HCT116 (cell line): ENCODE measurements around the gene SPATA6. TPM values are rescaled to one million over a fixed set of nuclear protein-coding genes. Genes with fewer than 3 reads are reported as not detected.

Source experiments
- ATAC-seq: fragments of 200-7000 bp; cut with Tn5 transposase; 2 replicates; pipeline ENCODE4 v1.9.1; 2020; ENCODE audit warnings: mild to moderate bottlenecking, moderate library complexity
- BruUV-seq: library from RNA; stranded (reverse); fragments of 400-500 nt; replicated peaks from 2 replicates; lab custom pipeline; 2021; lab: Mats Ljungman, UMichigan
- CTCF ChIA-PET: fragments of 300-600 bp; sonication (Branson Sonifier 250); formaldehyde crosslinking; loops from one replicate; lab custom pipeline; 2021; ENCODE audit warnings: antibody characterized with exemption; lab: Charles Lee
- POLR2A ChIA-PET: fragments of 300-600, 350-600 bp; sonication (Branson Sonifier 250); formaldehyde crosslinking; loops from one replicate; lab custom pipeline; 2021; ENCODE audit warnings: antibody characterized with exemption; lab: Charles Lee
- RAD21 ChIA-PET, 2 experiments: fragments of 300-600 bp; sonication (Branson Sonifier 250); formaldehyde crosslinking; loops; one replicate each; lab custom pipeline; 2023; ENCODE audit warnings: low total read pairs in 2 of 2; ENCODE audit not compliant: uncharacterized antibody in 2 of 2, unreplicated experiment in 2 of 2, low non-redundant PET in 1 of 2; lab: Charles Lee
- DNase-seq: peaks from one replicate; pipeline ENCODE4 v3.0.0-alpha.2; 2010; ENCODE audit warnings: low read depth, low spot score
- H2AFZ ChIP-seq: fragments of 200-600 bp; shearing (Covaris generic), sonication (generic); 2 replicates; pipeline ENCODE4 v1.6.1; 2017; ENCODE audit warnings: low read depth, mixed run types, mixed read lengths, antibody characterized with exemption, low read length; ENCODE audit not compliant: poor library complexity, severe bottlenecking
- H3K27ac ChIP-seq: 2 replicates; pipeline ENCODE4 v1.5.1; 2012; ENCODE audit warnings: low read depth, low read length
- H3K27me3 ChIP-seq: fragments of 200-600 bp; sonication (generic); 2 replicates; pipeline ENCODE4 v1.6.1; 2016; ENCODE audit warnings: mixed run types, low read length, mixed read lengths; ENCODE audit not compliant: insufficient read depth
- H3K36me3 ChIP-seq, 2 experiments: fragments of 200-500 bp in 1 of 2; fragments of 200-600 bp in 1 of 2; sonication (Bioruptor generic) in 1 of 2; sonication (generic) in 1 of 2; 2 replicates each; pipeline versions ENCODE4 v1.5.1 to v1.6.1; 2014 to 2016; ENCODE audit warnings: low read length in 2 of 2, inconsistent platforms in 1 of 2, mixed read lengths in 1 of 2, mixed run types in 1 of 2; ENCODE audit not compliant: insufficient read depth in 2 of 2, control insufficient read depth in 1 of 2
- H3K4me1 ChIP-seq, 2 experiments: fragments of 200-600 bp in 1 of 2; sonication (generic) in 1 of 2; 2 replicates each; pipeline versions ENCODE4 v1.5.1 to v1.6.1; 2012 to 2017; ENCODE audit warnings: low read length in 2 of 2, inconsistent platforms in 1 of 2, mild to moderate bottlenecking in 1 of 2, mixed read lengths in 1 of 2, mixed run types in 1 of 2, moderate library complexity in 1 of 2; ENCODE audit not compliant: insufficient read depth in 2 of 2, control insufficient read depth in 1 of 2
- H3K4me2 ChIP-seq: fragments of 200-600 bp; sonication (generic); 2 replicates; pipeline ENCODE4 v1.6.1; 2017; ENCODE audit warnings: mixed run types, low read length, mixed read lengths
- H3K4me3 ChIP-seq, 2 experiments: fragments of 200-600 bp in 1 of 2; sonication (generic) in 1 of 2; replicated peaks in 1 of 2; 2 replicates each; pipeline ENCODE4 v1.5.1; 2011 to 2016; ENCODE audit warnings: low read length in 2 of 2, control low read depth in 1 of 2, low read depth in 1 of 2, mild to moderate bottlenecking in 1 of 2, mixed read lengths in 1 of 2, mixed run types in 1 of 2
- H3K79me2 ChIP-seq: fragments of 200-600 bp; sonication (generic); 2 replicates; pipeline ENCODE4 v1.6.1; 2017; ENCODE audit warnings: mild to moderate bottlenecking, mixed run types, low read length, moderate library complexity, mixed read lengths; ENCODE audit not compliant: insufficient read depth
- H3K9ac ChIP-seq: fragments of 200-600 bp; sonication (generic); 2 replicates; pipeline ENCODE4 v1.6.1; 2016; ENCODE audit warnings: low read length, mixed read lengths
- H3K9me2 ChIP-seq: fragments of 200-600 bp; sonication (generic), shearing (Covaris generic); 2 replicates; pipeline ENCODE4 v1.6.1; 2017; ENCODE audit warnings: mixed run types, mild to moderate bottlenecking, moderate library complexity; ENCODE audit not compliant: insufficient read depth
- H3K9me3 ChIP-seq, 2 experiments: fragments of 200-500 bp in 1 of 2; fragments of 200-600 bp in 1 of 2; sonication (Bioruptor generic) in 1 of 2; sonication (generic) in 1 of 2; 2 replicates each; pipeline ENCODE4 v1.6.1; 2014 to 2017; ENCODE audit warnings: low read length in 2 of 2, mixed read lengths in 2 of 2, inconsistent platforms in 1 of 2, low read depth in 1 of 2, mild to moderate bottlenecking in 1 of 2, mixed run types in 1 of 2, moderate library complexity in 1 of 2; ENCODE audit not compliant: control insufficient read depth in 1 of 2, insufficient read depth in 1 of 2
- H4K20me1 ChIP-seq: fragments of 200-600 bp; sonication (generic), shearing (Covaris generic); 2 replicates; pipeline ENCODE4 v1.6.1; 2017; ENCODE audit warnings: mixed run types, mild to moderate bottlenecking, moderate library complexity; ENCODE audit not compliant: insufficient read depth
- CBX3 ChIP-seq: IDR thresholded peaks from 2 replicates; pipeline ENCODE4 v1.6.1; 2012; ENCODE audit warnings: low read depth
- CEBPB ChIP-seq: IDR thresholded peaks from 2 replicates; pipeline ENCODE4 v1.6.1; 2012; ENCODE audit warnings: low read depth
- EZH2phosphoT487 ChIP-seq: fragments of 200-600 bp; IDR thresholded peaks from 2 replicates; pipeline ENCODE4 v1.6.1; 2018; ENCODE audit warnings: antibody characterized with exemption, borderline replicate concordance
- FOSL1 ChIP-seq: IDR thresholded peaks from 2 replicates; pipeline ENCODE4 v1.6.1; 2012; ENCODE audit warnings: low read depth
- POLR2A ChIP-seq: IDR thresholded peaks from 2 replicates; pipeline ENCODE4 v1.7.0; 2011; ENCODE audit warnings: borderline replicate concordance; ENCODE audit not compliant: insufficient read depth, insufficient read length; ENCODE audit errors: extremely low read depth
- POLR2AphosphoS5 ChIP-seq: IDR thresholded peaks from 2 replicates; pipeline ENCODE4 v1.6.1; 2011; ENCODE audit warnings: mild to moderate bottlenecking, low read depth, low read length, moderate library complexity
- RAD21 ChIP-seq: IDR thresholded peaks from 2 replicates; pipeline ENCODE4 v1.6.1; 2012; ENCODE audit warnings: low read depth, mild to moderate bottlenecking
- SRF ChIP-seq: IDR thresholded peaks from 2 replicates; pipeline ENCODE4 v1.6.1; 2012; ENCODE audit warnings: low read depth
- TCF7L2 ChIP-seq: IDR thresholded peaks from 2 replicates; pipeline ENCODE4 v1.7.0; 2011; ENCODE audit warnings: borderline replicate concordance, inconsistent platforms; ENCODE audit not compliant: insufficient read depth, insufficient read length; ENCODE audit errors: extremely low read depth
- YY1 ChIP-seq: IDR thresholded peaks from 2 replicates; pipeline ENCODE4 v1.6.1; 2011; ENCODE audit warnings: low read length, low read depth, moderate library complexity, mild to moderate bottlenecking; ENCODE audit not compliant: insufficient replicate concordance; ENCODE audit errors: extremely low read depth
- ZFX ChIP-seq: fragments of 450-650 bp; IDR thresholded peaks from 2 replicates; pipeline ENCODE4 v1.6.1; 2017
- intact Hi-C: fragments of 100-400 bp; cut with micrococcal nuclease; formaldehyde crosslinking; loops from 2 replicates; pipeline ENCODE4 v1.10.0; 2022
- total RNA-seq: library from RNA; stranded (reverse); gene quantifications from one replicate; pipeline ENCODE4 v1.2.1, GENCODE V29; 2021; ENCODE audit not compliant: unreplicated experiment
- TF ChIP-seq, protein P1 (sequence below): IDR thresholded peaks from 2 replicates; pipeline ENCODE4 v1.6.1; 2012
- TF ChIP-seq, protein P2 (sequence below), 3 experiments: fragments of 200-600 bp in 1 of 3; sonication (generic) in 1 of 3; IDR thresholded peaks in 2 of 3; conservative IDR thresholded peaks in 1 of 3; 2 replicates each; pipeline ENCODE4 v1.5.1; 2012 to 2017; ENCODE audit warnings: low read depth in 2 of 3, low read length in 2 of 3, antibody characterized with exemption in 1 of 3, borderline replicate concordance in 1 of 3, control low read depth in 1 of 3, mild to moderate bottlenecking in 1 of 3, mixed read lengths in 1 of 3, mixed run types in 1 of 3, moderate library complexity in 1 of 3; ENCODE audit not compliant: insufficient read depth in 1 of 3
- TF ChIP-seq, protein P3 (sequence below): IDR thresholded peaks from 2 replicates; pipeline ENCODE4 v1.6.1; 2011; ENCODE audit warnings: mild to moderate bottlenecking, low read length, moderate library complexity; ENCODE audit not compliant: insufficient replicate concordance; ENCODE audit errors: extremely low read depth

Gene SPATA6
- total RNA-seq, 1 experiment from 2014 or later: 8.6 TPM

DNA sequence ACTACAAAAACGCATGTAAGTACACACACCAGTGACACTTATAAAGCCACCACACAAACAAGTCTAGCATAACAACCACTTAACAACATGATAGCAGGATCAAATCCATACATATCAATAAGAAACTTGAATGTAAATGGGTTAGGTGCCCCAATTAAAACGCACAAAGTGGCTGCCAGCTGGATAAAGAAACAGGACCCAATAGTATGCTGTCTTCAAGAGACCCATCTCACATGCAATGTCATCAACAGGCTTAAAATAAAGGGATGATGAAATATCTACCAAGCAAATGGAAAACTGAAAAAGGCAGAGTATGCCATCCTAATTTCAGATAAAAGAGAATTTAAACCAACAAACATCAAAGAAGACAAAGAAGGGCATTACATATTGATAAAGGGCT, 139.9 kb downstream of the SPATA6 start:
- Histone ChIP-seq H3K4me1 (no peaks in the 10 kb centered on the region), H3K79me2 (no peaks in the 10 kb centered on the region), H2AFZ (no peak overlapping the region), H3K36me3 (no peaks in the 10 kb centered on the region), H3K27ac (no peak overlapping the region), H3K9me2 (no peaks in the 10 kb centered on the region), H3K27me3 (no peaks in the 10 kb centered on the region), H4K20me1 (no peaks in the 10 kb centered on the region), H3K4me3 (no peak overlapping the region), H3K9me3 (no peaks in the 10 kb centered on the region), H3K4me2 (no peak overlapping the region), H3K9ac (no peak overlapping the region)
- TF ChIP-seq, protein P1, sequence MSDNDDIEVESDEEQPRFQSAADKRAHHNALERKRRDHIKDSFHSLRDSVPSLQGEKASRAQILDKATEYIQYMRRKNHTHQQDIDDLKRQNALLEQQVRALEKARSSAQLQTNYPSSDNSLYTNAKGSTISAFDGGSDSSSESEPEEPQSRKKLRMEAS: no peak
- no peak for TF ChIP-seq ZFX
- TF ChIP-seq CEBPB: no peak
- TF ChIP-seq, protein P2, sequence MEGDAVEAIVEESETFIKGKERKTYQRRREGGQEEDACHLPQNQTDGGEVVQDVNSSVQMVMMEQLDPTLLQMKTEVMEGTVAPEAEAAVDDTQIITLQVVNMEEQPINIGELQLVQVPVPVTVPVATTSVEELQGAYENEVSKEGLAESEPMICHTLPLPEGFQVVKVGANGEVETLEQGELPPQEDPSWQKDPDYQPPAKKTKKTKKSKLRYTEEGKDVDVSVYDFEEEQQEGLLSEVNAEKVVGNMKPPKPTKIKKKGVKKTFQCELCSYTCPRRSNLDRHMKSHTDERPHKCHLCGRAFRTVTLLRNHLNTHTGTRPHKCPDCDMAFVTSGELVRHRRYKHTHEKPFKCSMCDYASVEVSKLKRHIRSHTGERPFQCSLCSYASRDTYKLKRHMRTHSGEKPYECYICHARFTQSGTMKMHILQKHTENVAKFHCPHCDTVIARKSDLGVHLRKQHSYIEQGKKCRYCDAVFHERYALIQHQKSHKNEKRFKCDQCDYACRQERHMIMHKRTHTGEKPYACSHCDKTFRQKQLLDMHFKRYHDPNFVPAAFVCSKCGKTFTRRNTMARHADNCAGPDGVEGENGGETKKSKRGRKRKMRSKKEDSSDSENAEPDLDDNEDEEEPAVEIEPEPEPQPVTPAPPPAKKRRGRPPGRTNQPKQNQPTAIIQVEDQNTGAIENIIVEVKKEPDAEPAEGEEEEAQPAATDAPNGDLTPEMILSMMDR (IDR thresholded peaks at IDR 0.05 in 2 of 3, conservative IDR thresholded peaks at IDR 0.05 in 1 of 3; ENCODE audit: borderline replicate concordance in 1 of 3, insufficient read depth in 1 of 3, low read depth in 2 of 3, low read length in 2 of 3): no peak
- TF ChIP-seq YY1: no peak
- TF ChIP-seq SRF: no peak
- no peak for TF ChIP-seq TCF7L2
- TF ChIP-seq POLR2A: no peak
- no peak for TF ChIP-seq CBX3
- TF ChIP-seq POLR2AphosphoS5: no peak
- TF ChIP-seq, protein P3, sequence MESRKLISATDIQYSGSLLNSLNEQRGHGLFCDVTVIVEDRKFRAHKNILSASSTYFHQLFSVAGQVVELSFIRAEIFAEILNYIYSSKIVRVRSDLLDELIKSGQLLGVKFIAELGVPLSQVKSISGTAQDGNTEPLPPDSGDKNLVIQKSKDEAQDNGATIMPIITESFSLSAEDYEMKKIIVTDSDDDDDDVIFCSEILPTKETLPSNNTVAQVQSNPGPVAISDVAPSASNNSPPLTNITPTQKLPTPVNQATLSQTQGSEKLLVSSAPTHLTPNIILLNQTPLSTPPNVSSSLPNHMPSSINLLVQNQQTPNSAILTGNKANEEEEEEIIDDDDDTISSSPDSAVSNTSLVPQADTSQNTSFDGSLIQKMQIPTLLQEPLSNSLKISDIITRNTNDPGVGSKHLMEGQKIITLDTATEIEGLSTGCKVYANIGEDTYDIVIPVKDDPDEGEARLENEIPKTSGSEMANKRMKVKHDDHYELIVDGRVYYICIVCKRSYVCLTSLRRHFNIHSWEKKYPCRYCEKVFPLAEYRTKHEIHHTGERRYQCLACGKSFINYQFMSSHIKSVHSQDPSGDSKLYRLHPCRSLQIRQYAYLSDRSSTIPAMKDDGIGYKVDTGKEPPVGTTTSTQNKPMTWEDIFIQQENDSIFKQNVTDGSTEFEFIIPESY: no peak
- no peak for TF ChIP-seq RAD21
- TF ChIP-seq FOSL1: no peak
- TF ChIP-seq EZH2phosphoT487: no peak
- DNase-seq: no peak
- CTCF ChIA-PET: no interaction called here
- POLR2A ChIA-PET: no interaction called here
- BruUV-seq: no TSS peak
- intact Hi-C loops: no loop called here
- RAD21 ChIA-PET: no interaction called here
- no peak for ATAC-seq
